Measurements from ENCODE around the gene TRAK2. TPM values are rescaled to one million over a fixed set of nuclear protein-coding genes. Genes with fewer than 3 reads are reported as not detected.
A peak's percentile ranks its signal among the peaks of the same experiment; 100 is the strongest.

The TRAK2 gene
- polyA plus RNA-seq, 1 of the 3 experiments (the other 2 are of a cell fraction): 10.4 TPM

- TF ChIP-seq ELF1 (IDR thresholded peaks at IDR 0.05) (no peak), RXRA (IDR thresholded peaks at IDR 0.05; ENCODE audit: borderline replicate concordance, low read depth) (no peak), REST (IDR thresholded peaks at IDR 0.05; ENCODE audit: low read depth, low read length) (no peak), EZH2phosphoT487 (IDR thresholded peaks at IDR 0.05; ENCODE audit: borderline replicate concordance, low read depth) (no peak), RAD21 (IDR thresholded peaks at IDR 0.05; ENCODE audit: low read length) (no peak), GATA2 (CRISPR knock-in tag; IDR thresholded peaks at IDR 0.05) (no peak)
Measured at GRCh38 chr2:201406077-201406662, 45.1 kb downstream of the TRAK2 start (continued).

DNA sequence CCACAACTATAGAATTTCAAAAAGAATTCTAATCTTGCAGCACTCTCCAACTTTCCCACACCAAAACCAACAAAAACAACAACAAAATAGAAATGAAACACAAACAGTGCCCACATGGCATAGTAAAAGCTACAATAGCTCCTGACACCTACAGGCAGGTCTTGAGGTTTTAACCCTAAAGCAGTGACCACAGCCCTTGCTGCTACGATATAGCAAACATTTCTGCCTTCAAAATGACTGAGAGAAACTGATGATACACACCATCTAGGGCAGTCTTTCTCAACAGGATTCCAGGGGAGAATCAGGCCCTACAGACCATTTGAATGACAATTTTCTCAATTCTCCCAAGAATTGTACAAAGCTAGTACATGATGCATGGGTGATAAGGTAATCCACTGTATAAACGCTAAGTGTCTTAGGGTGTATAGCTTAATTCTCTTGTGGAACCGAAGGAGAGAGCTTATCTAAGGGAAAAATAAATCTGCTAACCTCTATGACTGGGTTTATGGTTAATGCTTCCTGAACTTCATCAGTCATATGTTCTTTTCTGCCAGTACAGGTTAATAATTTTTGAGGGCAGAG lies 46.5 kb downstream of the TRAK2 start:
- peaks cover 43% of the 10 kb centered on the region for H3K79me2 ChIP-seq (ENCODE audit: insufficient read depth)
- peaks cover 12% of the 10 kb centered on the region for H3F3A ChIP-seq (replicated peaks; ENCODE audit: insufficient read depth)
- H3K4me3 ChIP-seq (ENCODE audit: low read depth in 2 of 2, low read length in 1 of 2): no peak overlapping the region
- no peak for DNase-seq
- no peaks in the 10 kb centered on the region for H3K9me3 ChIP-seq
- H3K27me3 ChIP-seq (ENCODE audit: insufficient read depth): no peaks in the 10 kb centered on the region
- H3K9ac ChIP-seq: no peak overlapping the region
- peaks cover 2 to 14% of the 10 kb centered on the region in 2 experiments for H3K36me3 ChIP-seq (replicated peaks in 1 of 2; ENCODE audit: control insufficient read depth in 1 of 2, insufficient read depth in 2 of 2, low read length in 1 of 2)
- 88% methylated on average over 3 of the region's 3 CpGs for WGBS (ENCODE audit: low lambda C conversion rate)
- POLR2A ChIA-PET: no interaction called here
- H3K4me1 ChIP-seq (ENCODE audit: control insufficient read depth in 1 of 2, insufficient read depth in 2 of 2, low read depth in 1 of 2, low read length in 1 of 2): peaks cover 25 to 29% of the 10 kb centered on the region in 2 experiments; a peak in 3 of 4 replicates
- H3K9me2 ChIP-seq: no peaks in the 10 kb centered on the region
- no peaks in the 10 kb centered on the region for H4K20me1 ChIP-seq (ENCODE audit: insufficient read depth)
- H3K4me2 ChIP-seq: no peak overlapping the region
- H2AFZ ChIP-seq (ENCODE audit: low read depth): no peak overlapping the region
- TF ChIP-seq EP300 (IDR thresholded peaks at IDR 0.05; ENCODE audit: borderline replicate concordance in 1 of 2, low read depth in 1 of 2, low read length in 1 of 2) (no peak), RCOR1 (IDR thresholded peaks at IDR 0.05; ENCODE audit: low read length) (no peak), ELF1 (IDR thresholded peaks at IDR 0.05) (no peak), JUND (IDR thresholded peaks at IDR 0.05) (no peak), CHD2 (IDR thresholded peaks at IDR 0.05; ENCODE audit: low read length, partially characterized antibody) (no peak), MEF2A (IDR thresholded peaks at IDR 0.05; ENCODE audit: borderline replicate concordance, low read depth) (no peak), NRF1 (IDR thresholded peaks at IDR 0.05; ENCODE audit: low read depth, low read length) (no peak), TAF1 (IDR thresholded peaks at IDR 0.05; ENCODE audit: borderline replicate concordance, low read depth, low read length) (no peak), RXRA (IDR thresholded peaks at IDR 0.05; ENCODE audit: borderline replicate concordance, low read depth) (no peak), FOSL2 (IDR thresholded peaks at IDR 0.05; ENCODE audit: borderline replicate concordance, low read depth) (no peak), CTCF (IDR thresholded peaks at IDR 0.05) (no peak), RFX5 (IDR thresholded peaks at IDR 0.05; ENCODE audit: low read length) (no peak), GATA2 (CRISPR knock-in tag; IDR thresholded peaks at IDR 0.05) (no peak), TCF12 (IDR thresholded peaks at IDR 0.05) (no peak), MXI1 (IDR thresholded peaks at IDR 0.05; ENCODE audit: low read depth, low read length) (no peak), TEAD4 (IDR thresholded peaks at IDR 0.05; ENCODE audit: borderline replicate concordance, insufficient read depth) (no peak), SIN3A (IDR thresholded peaks at IDR 0.05; ENCODE audit: borderline replicate concordance, low read depth, low read length) (no peak), PBX3 (IDR thresholded peaks at IDR 0.05) (no peak)
- TF ChIP-seq, protein P1, sequence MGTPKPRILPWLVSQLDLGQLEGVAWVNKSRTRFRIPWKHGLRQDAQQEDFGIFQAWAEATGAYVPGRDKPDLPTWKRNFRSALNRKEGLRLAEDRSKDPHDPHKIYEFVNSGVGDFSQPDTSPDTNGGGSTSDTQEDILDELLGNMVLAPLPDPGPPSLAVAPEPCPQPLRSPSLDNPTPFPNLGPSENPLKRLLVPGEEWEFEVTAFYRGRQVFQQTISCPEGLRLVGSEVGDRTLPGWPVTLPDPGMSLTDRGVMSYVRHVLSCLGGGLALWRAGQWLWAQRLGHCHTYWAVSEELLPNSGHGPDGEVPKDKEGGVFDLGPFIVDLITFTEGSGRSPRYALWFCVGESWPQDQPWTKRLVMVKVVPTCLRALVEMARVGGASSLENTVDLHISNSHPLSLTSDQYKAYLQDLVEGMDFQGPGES (IDR thresholded peaks at IDR 0.05; ENCODE audit: low read depth, low read length): no peak
- CTCF ChIA-PET: interaction anchor here (1.1 kb wide), 1 partner anchor 8 kb away, joined by 3 read pairs; no protein-coding TSS in a partner anchor
- H3K27ac ChIP-seq (ENCODE audit: low read depth in 2 of 2, low read length in 1 of 2): peak overlapping the region in 1 of 2 experiments; percentile 83; a peak in 1 of 4 replicates
